Measurements from ENCODE around the gene USP7.

GRCh38 chr16:8867932-8868415 is 95.7 kb downstream of the USP7 start:
- TF ChIP-seq, protein P1, sequence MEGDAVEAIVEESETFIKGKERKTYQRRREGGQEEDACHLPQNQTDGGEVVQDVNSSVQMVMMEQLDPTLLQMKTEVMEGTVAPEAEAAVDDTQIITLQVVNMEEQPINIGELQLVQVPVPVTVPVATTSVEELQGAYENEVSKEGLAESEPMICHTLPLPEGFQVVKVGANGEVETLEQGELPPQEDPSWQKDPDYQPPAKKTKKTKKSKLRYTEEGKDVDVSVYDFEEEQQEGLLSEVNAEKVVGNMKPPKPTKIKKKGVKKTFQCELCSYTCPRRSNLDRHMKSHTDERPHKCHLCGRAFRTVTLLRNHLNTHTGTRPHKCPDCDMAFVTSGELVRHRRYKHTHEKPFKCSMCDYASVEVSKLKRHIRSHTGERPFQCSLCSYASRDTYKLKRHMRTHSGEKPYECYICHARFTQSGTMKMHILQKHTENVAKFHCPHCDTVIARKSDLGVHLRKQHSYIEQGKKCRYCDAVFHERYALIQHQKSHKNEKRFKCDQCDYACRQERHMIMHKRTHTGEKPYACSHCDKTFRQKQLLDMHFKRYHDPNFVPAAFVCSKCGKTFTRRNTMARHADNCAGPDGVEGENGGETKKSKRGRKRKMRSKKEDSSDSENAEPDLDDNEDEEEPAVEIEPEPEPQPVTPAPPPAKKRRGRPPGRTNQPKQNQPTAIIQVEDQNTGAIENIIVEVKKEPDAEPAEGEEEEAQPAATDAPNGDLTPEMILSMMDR (conservative IDR thresholded peaks at IDR 0.05 in 1 of 2, IDR thresholded peaks at IDR 0.05 in 1 of 2; ENCODE audit: extremely low read depth in 1 of 2, insufficient read depth in 1 of 2, low read depth in 1 of 2, low read length in 2 of 2) = no peak
- TF ChIP-seq EZH2 (IDR thresholded peaks at IDR 0.05; ENCODE audit: borderline replicate concordance, low read length) = no peak
